ENCODE measurements around the gene FAM193B.
"Not testable (repeated sequence)": the region's sequence is repeated elsewhere in the genome, so short reads cannot be mapped to it uniquely, and the experiment has no call there.

FAM193B gene

GRCh38 chr5:177545487-177546257, 8.7 kb downstream of the FAM193B start:
- TF ChIP-seq POLR2AphosphoS5 (IDR thresholded peaks at IDR 0.05; ENCODE audit: low read depth, low read length), result no peak
- no peak for TF ChIP-seq POLR2A (IDR thresholded peaks at IDR 0.05; ENCODE audit: low read depth, low read length)
- no peak for TF ChIP-seq POU2F2 (IDR thresholded peaks at IDR 0.05; ENCODE audit: low read depth, low read length)
- TF ChIP-seq TAF1 (IDR thresholded peaks at IDR 0.05; ENCODE audit: low read depth, low read length), result no peak
- TF ChIP-seq PAX5 (IDR thresholded peaks at IDR 0.05; ENCODE audit: insufficient read depth, low read length, severe bottlenecking), result no peak
- TF ChIP-seq SPI1 (IDR thresholded peaks at IDR 0.05; ENCODE audit: low read depth, low read length), result no peak
- DNase-seq (ENCODE audit: insufficient read length, low spot score) (no peak), FAIRE-seq (no peak)

GRCh38 chr5:177542816-177543465, 11.4 kb downstream of the FAM193B start:
- DNase-seq (ENCODE audit: insufficient read length, low spot score) (no peak), FAIRE-seq (no peak)
- TF ChIP-seq SPI1 (IDR thresholded peaks at IDR 0.05; ENCODE audit: low read depth, low read length), result no peak
- TF ChIP-seq POU2F2 (IDR thresholded peaks at IDR 0.05; ENCODE audit: low read depth, low read length), result no peak
- TF ChIP-seq PAX5 (IDR thresholded peaks at IDR 0.05; ENCODE audit: insufficient read depth, low read length, severe bottlenecking), result no peak

GRCh38 chr5:177540438-177540837, 13.9 kb downstream of the FAM193B start:
- FAIRE-seq (no peak), DNase-seq (ENCODE audit: insufficient read length, low spot score) (no peak)
- no peak for TF ChIP-seq TAF1 (IDR thresholded peaks at IDR 0.05; ENCODE audit: low read depth, low read length)
- no peak for TF ChIP-seq PAX5 (IDR thresholded peaks at IDR 0.05; ENCODE audit: insufficient read depth, low read length, severe bottlenecking)
- TF ChIP-seq SPI1 (IDR thresholded peaks at IDR 0.05; ENCODE audit: low read depth, low read length), result no peak
- no peak for TF ChIP-seq POLR2A (IDR thresholded peaks at IDR 0.05; ENCODE audit: low read depth, low read length)
- no peak for TF ChIP-seq POLR2AphosphoS5 (IDR thresholded peaks at IDR 0.05; ENCODE audit: low read depth, low read length)
- TF ChIP-seq POU2F2 (IDR thresholded peaks at IDR 0.05; ENCODE audit: low read depth, low read length), result no peak

- TF ChIP-seq POLR2AphosphoS5 (IDR thresholded peaks at IDR 0.05; ENCODE audit: low read depth, low read length), result no peak
- TF ChIP-seq POU2F2 (IDR thresholded peaks at IDR 0.05; ENCODE audit: low read depth, low read length), result no peak
- no peak for TF ChIP-seq TAF1 (IDR thresholded peaks at IDR 0.05; ENCODE audit: low read depth, low read length)
- no peak for TF ChIP-seq SPI1 (IDR thresholded peaks at IDR 0.05; ENCODE audit: low read depth, low read length)
- TF ChIP-seq POLR2A (IDR thresholded peaks at IDR 0.05; ENCODE audit: low read depth, low read length), result no peak
- no peak for TF ChIP-seq PAX5 (IDR thresholded peaks at IDR 0.05; ENCODE audit: insufficient read depth, low read length, severe bottlenecking)
- FAIRE-seq (no peak), DNase-seq (ENCODE audit: insufficient read length, low spot score) (no peak)
Measured at GRCh38 chr5:177539411-177539810, 15.0 kb downstream of the FAM193B start.

GRCh38 chr5:177538876-177539275, 15.5 kb downstream of the FAM193B start:
- DNase-seq (ENCODE audit: insufficient read length, low spot score) (no peak), FAIRE-seq (no peak)
- TF ChIP-seq POU2F2 (IDR thresholded peaks at IDR 0.05; ENCODE audit: low read depth, low read length) (no peak), PAX5 (IDR thresholded peaks at IDR 0.05; ENCODE audit: insufficient read depth, low read length, severe bottlenecking) (no peak), POLR2A (IDR thresholded peaks at IDR 0.05; ENCODE audit: low read depth, low read length) (no peak), POLR2AphosphoS5 (IDR thresholded peaks at IDR 0.05; ENCODE audit: low read depth, low read length) (no peak), TAF1 (IDR thresholded peaks at IDR 0.05; ENCODE audit: low read depth, low read length) (no peak), SPI1 (IDR thresholded peaks at IDR 0.05; ENCODE audit: low read depth, low read length) (no peak)

- FAIRE-seq (no peak), DNase-seq (ENCODE audit: insufficient read length, low spot score) (no peak)
- TF ChIP-seq SPI1 (IDR thresholded peaks at IDR 0.05; ENCODE audit: low read depth, low read length) (no peak), TAF1 (IDR thresholded peaks at IDR 0.05; ENCODE audit: low read depth, low read length) (no peak), POLR2AphosphoS5 (IDR thresholded peaks at IDR 0.05; ENCODE audit: low read depth, low read length) (no peak), PAX5 (IDR thresholded peaks at IDR 0.05; ENCODE audit: insufficient read depth, low read length, severe bottlenecking) (no peak), POLR2A (IDR thresholded peaks at IDR 0.05; ENCODE audit: low read depth, low read length) (no peak), POU2F2 (IDR thresholded peaks at IDR 0.05; ENCODE audit: low read depth, low read length) (no peak)
Measured at GRCh38 chr5:177537389-177538361, 16.7 kb downstream of the FAM193B start.

GRCh38 chr5:177536386-177536785, 18.0 kb downstream of the FAM193B start:
- DNase-seq (ENCODE audit: insufficient read length, low spot score) (no peak), FAIRE-seq (no peak)
- TF ChIP-seq TAF1 (IDR thresholded peaks at IDR 0.05; ENCODE audit: low read depth, low read length), result no peak
- TF ChIP-seq SPI1 (IDR thresholded peaks at IDR 0.05; ENCODE audit: low read depth, low read length), result no peak
- TF ChIP-seq POLR2A (IDR thresholded peaks at IDR 0.05; ENCODE audit: low read depth, low read length), result no peak
- no peak for TF ChIP-seq POU2F2 (IDR thresholded peaks at IDR 0.05; ENCODE audit: low read depth, low read length)
- no peak for TF ChIP-seq PAX5 (IDR thresholded peaks at IDR 0.05; ENCODE audit: insufficient read depth, low read length, severe bottlenecking)
- no peak for TF ChIP-seq POLR2AphosphoS5 (IDR thresholded peaks at IDR 0.05; ENCODE audit: low read depth, low read length)

- DNase-seq (ENCODE audit: insufficient read length, low spot score), result no peak
- no peak for FAIRE-seq
- TF ChIP-seq SPI1 (IDR thresholded peaks at IDR 0.05; ENCODE audit: low read depth, low read length) (no peak), POU2F2 (IDR thresholded peaks at IDR 0.05; ENCODE audit: low read depth, low read length) (no peak), TAF1 (IDR thresholded peaks at IDR 0.05; ENCODE audit: low read depth, low read length) (no peak), POLR2AphosphoS5 (IDR thresholded peaks at IDR 0.05; ENCODE audit: low read depth, low read length) (no peak), POLR2A (IDR thresholded peaks at IDR 0.05; ENCODE audit: low read depth, low read length) (no peak), PAX5 (IDR thresholded peaks at IDR 0.05; ENCODE audit: insufficient read depth, low read length, severe bottlenecking) (no peak)
Measured at GRCh38 chr5:177535125-177535524, 19.2 kb downstream of the FAM193B start.

GRCh38 chr5:177534433-177534832, 19.9 kb downstream of the FAM193B start:
- not testable (repeated sequence) for FAIRE-seq; DNase-seq (ENCODE audit: insufficient read length, low spot score)

Measured in GM12891 (cell line).